CD4-positive, alpha-beta T cell (primary cell): Measurements from ENCODE around the gene SERPINA10. TPM values are rescaled to one million over a fixed set of nuclear protein-coding genes. Genes with fewer than 3 reads are reported as not detected.
"Not testable (repeated sequence)": the region's sequence is repeated elsewhere in the genome, so short reads cannot be mapped to it uniquely, and the experiment has no call there.

Experiments
- ATAC-seq: fragments of 200-7000 bp; cut with Tn5 transposase; one replicate; pipeline ENCODE4 v1.10.0; 2022; ENCODE audit warnings: mild to moderate bottlenecking; ENCODE audit not compliant: poor library complexity
- CTCF ChIA-PET: fragments of 350-600 bp; sonication (Branson Sonifier 250); formaldehyde crosslinking; loops from one replicate; lab custom pipeline; 2021; ENCODE audit warnings: antibody characterized with exemption, inconsistent platforms; lab: Charles Lee
- POLR2A ChIA-PET: fragments of 350-600 bp; sonication (Branson Sonifier 250); formaldehyde crosslinking; loops from one replicate; lab custom pipeline; 2021; ENCODE audit warnings: antibody characterized with exemption, inconsistent platforms; lab: Charles Lee
- DNase-seq, 14 experiments: peaks; one replicate each; pipeline ENCODE4 v3.0.0-alpha.2; 2013 to 2020; ENCODE audit warnings: mixed read lengths in 2 of 14
- H3K27ac ChIP-seq, 2 donors: one replicate each; pipeline versions ENCODE4 v1.5.1 to v1.7.0; 2013; ENCODE audit warnings: low read length in 2 of 2, low read depth in 1 of 2, mild to moderate bottlenecking in 1 of 2
- H3K27me3 ChIP-seq, 2 experiments: 1 replicate in 1 of 2; 2 replicates in 1 of 2; pipeline versions ENCODE4 v1.6.1 to v1.7.0; 2013; ENCODE audit warnings: low read length in 2 of 2, control low read depth in 1 of 2, mild to moderate bottlenecking in 1 of 2, moderate library complexity in 1 of 2; ENCODE audit not compliant: insufficient read depth in 2 of 2, control insufficient read depth in 1 of 2
- H3K36me3 ChIP-seq: one replicate; pipeline ENCODE4 v1.6.1; 2013; ENCODE audit warnings: low read length, control low read depth; ENCODE audit not compliant: insufficient read depth
- H3K4me1 ChIP-seq: one replicate; pipeline ENCODE4 v1.6.1; 2013; ENCODE audit warnings: low read length, control low read depth; ENCODE audit not compliant: insufficient read depth
- H3K4me3 ChIP-seq: one replicate; pipeline ENCODE4 v1.5.1; 2013; ENCODE audit warnings: mild to moderate bottlenecking, low read length, moderate library complexity
- H3K9me3 ChIP-seq, 2 experiments: 1 replicate in 1 of 2; 2 replicates in 1 of 2; pipeline versions ENCODE4 v1.6.1 to v1.7.0; 2013; ENCODE audit warnings: low read length in 2 of 2, mild to moderate bottlenecking in 2 of 2, control low read depth in 1 of 2, moderate library complexity in 1 of 2; ENCODE audit not compliant: control insufficient read depth in 1 of 2, insufficient read depth in 1 of 2
- H3K27ac Mint-ChIP-seq: one replicate; pipeline ENCODE4 v1.8.0; 2020; ENCODE audit warnings: mixed read lengths
- H3K27me3 Mint-ChIP-seq: one replicate; pipeline ENCODE4 v1.8.0; 2021; ENCODE audit warnings: mixed read lengths
- H3K36me3 Mint-ChIP-seq: one replicate; pipeline ENCODE4 v1.8.0; 2021; ENCODE audit warnings: low read depth, mixed read lengths
- H3K4me1 Mint-ChIP-seq: one replicate; pipeline ENCODE4 v1.8.0; 2021; ENCODE audit warnings: low read depth, mixed read lengths
- H3K4me3 Mint-ChIP-seq: one replicate; pipeline ENCODE4 v1.8.0; 2020; ENCODE audit warnings: mild to moderate bottlenecking, mixed read lengths
- H3K9me3 Mint-ChIP-seq: one replicate; pipeline ENCODE4 v1.8.0; 2020; ENCODE audit warnings: mixed read lengths
- CTCF ChIP-seq: fragments of 200-600 bp; IDR thresholded peaks from one replicate; pipeline ENCODE4 v1.8.0; 2022; ENCODE audit warnings: antibody characterized with exemption, mild to moderate bottlenecking
- intact Hi-C, 2 experiments: fragments of 100-400 bp; cut with DNase I in 1 of 2; cut with micrococcal nuclease in 1 of 2; formaldehyde crosslinking; loops; one replicate each; pipeline versions ENCODE4 v1.15.1 to v1.9.0; 2023 to 2025; cut with DNase I, micrococcal nuclease
- total RNA-seq, 174 experiments: library from RNA in 2 of 174; stranded (reverse) in 2 of 174; gene quantifications; one replicate each; pipeline ENCODE4 v1.2.3 and lab custom pipeline; 2021 to 2026

Gene SERPINA10
- total RNA-seq, 2 experiments from 2014 or later = not detected

GRCh38 chr14:94269156-94269555 lies 23.9 kb downstream of the SERPINA10 start:
- CTCF ChIA-PET = no interaction called here
- no peak for ATAC-seq
- no peaks in the 10 kb centered on the region for H3K9me3 Mint-ChIP-seq
- POLR2A ChIA-PET = no interaction called here
- no peaks in the 10 kb centered on the region for H3K4me1 Mint-ChIP-seq
- intact Hi-C loops = no loop called here
- peaks cover 20% of the 10 kb centered on the region for H3K36me3 Mint-ChIP-seq
- H3K27ac Mint-ChIP-seq = no peak overlapping the region
- no peak overlapping the region for H3K4me3 Mint-ChIP-seq
- no peak for TF ChIP-seq CTCF
- H3K9me3 ChIP-seq = no peaks in the 10 kb centered on the region
- H3K27ac ChIP-seq = no peak overlapping the region
- H3K4me1 ChIP-seq = no peaks in the 10 kb centered on the region
- H3K4me3 ChIP-seq = no peak overlapping the region
- H3K27me3 Mint-ChIP-seq = peaks cover 13% of the 10 kb centered on the region
- no peaks in the 10 kb centered on the region for H3K36me3 ChIP-seq
- H3K27me3 ChIP-seq = peaks cover 0 to 3% of the 10 kb centered on the region in 2 experiments
- no peak for DNase-seq

- H3K4me1 ChIP-seq, H3K9me3 ChIP-seq, intact Hi-C loops, H3K9me3 Mint-ChIP-seq, H3K27ac Mint-ChIP-seq, CTCF ChIA-PET, H3K27me3 ChIP-seq, H3K36me3 ChIP-seq, POLR2A ChIA-PET, H3K4me3 Mint-ChIP-seq, DNase-seq, H3K4me3 ChIP-seq, H3K4me1 Mint-ChIP-seq, ATAC-seq, H3K27ac ChIP-seq: not testable (repeated sequence)
- H3K27me3 Mint-ChIP-seq = peaks cover 13% of the 10 kb centered on the region
- peaks cover 24% of the 10 kb centered on the region for H3K36me3 Mint-ChIP-seq
Observed at GRCh38 chr14:94268582-94268981, 24.5 kb downstream of the SERPINA10 start.

- Mint-ChIP-seq H3K4me1 (no peaks in the 10 kb centered on the region), H3K4me3 (no peak overlapping the region), H3K27me3 (peaks cover 13% of the 10 kb centered on the region), H3K36me3 (peaks cover 30% of the 10 kb centered on the region), H3K27ac (no peak overlapping the region), H3K9me3 (peaks cover 2% of the 10 kb centered on the region)
- Histone ChIP-seq H3K36me3 (no peaks in the 10 kb centered on the region), H3K27ac (no peak overlapping the region), H3K9me3 (peaks cover 0 to 6% of the 10 kb centered on the region in 2 experiments), H3K27me3 (peaks cover 0 to 3% of the 10 kb centered on the region in 2 experiments), H3K4me1 (no peaks in the 10 kb centered on the region), H3K4me3 (no peak overlapping the region)
- no peak for DNase-seq
- no peak for ATAC-seq
- POLR2A ChIA-PET = no interaction called here
- no peak for TF ChIP-seq CTCF
- CTCF ChIA-PET = no interaction called here
- intact Hi-C loops = no loop called here
Observed at GRCh38 chr14:94267352-94267751, 25.7 kb downstream of the SERPINA10 start.

- H3K4me3 ChIP-seq, H3K4me1 ChIP-seq, CTCF ChIA-PET, ATAC-seq, H3K27ac ChIP-seq, DNase-seq, H3K27me3 ChIP-seq, H3K36me3 ChIP-seq, H3K4me3 Mint-ChIP-seq, H3K9me3 ChIP-seq, intact Hi-C loops, POLR2A ChIA-PET, H3K9me3 Mint-ChIP-seq, H3K4me1 Mint-ChIP-seq, H3K27ac Mint-ChIP-seq: not testable (repeated sequence)
- Mint-ChIP-seq H3K27me3 (peaks cover 13% of the 10 kb centered on the region), H3K36me3 (peaks cover 39% of the 10 kb centered on the region)
Observed at GRCh38 chr14:94264195-94264594, 28.9 kb downstream of the SERPINA10 start.
